HFFc6 (cell line): Measurements from ENCODE around the gene TBX2. TPM values are rescaled to one million over a fixed set of nuclear protein-coding genes. Genes with fewer than 3 reads are reported as not detected.

Experiments
- DNase-seq: peaks from one replicate; pipeline ENCODE4 v3.0.0-alpha.2; 2018
- H3K27ac Mint-ChIP-seq: 2 replicates; pipeline ENCODE4 v1.8.0; 2020; ENCODE audit warnings: mild to moderate bottlenecking, mixed read lengths
- H3K27me3 Mint-ChIP-seq: 2 replicates; pipeline ENCODE4 v1.8.0; 2021; ENCODE audit warnings: mild to moderate bottlenecking, moderate library complexity, mixed read lengths; ENCODE audit not compliant: insufficient read depth
- H3K36me3 Mint-ChIP-seq: 2 replicates; pipeline ENCODE4 v1.8.0; 2021; ENCODE audit warnings: low read depth, mixed read lengths
- H3K4me1 Mint-ChIP-seq: 2 replicates; pipeline ENCODE4 v1.8.0; 2020; ENCODE audit warnings: low read depth, mixed read lengths
- H3K4me3 Mint-ChIP-seq: 2 replicates; pipeline ENCODE4 v1.8.0; 2020; ENCODE audit warnings: mild to moderate bottlenecking, moderate library complexity, mixed read lengths
- H3K9me3 Mint-ChIP-seq: 2 replicates; pipeline ENCODE4 v1.8.0; 2020; ENCODE audit warnings: mild to moderate bottlenecking, mixed read lengths
- CTCF ChIP-seq: fragments of 200-600 bp; sonication (generic); IDR thresholded peaks from 2 replicates; pipeline ENCODE4 v1.5.0; 2021; ENCODE audit warnings: antibody characterized with exemption, mild to moderate bottlenecking
- long read RNA-seq: library from polyadenylated mRNA; unstranded; transcript quantifications from one replicate; pipeline ENCODE4 v2.0.0, GENCODE V29; 2019
- total RNA-seq, 6 experiments: library from RNA; stranded (reverse); fragmentation: NEBNext Ultra II Directional; extraction: Animal tissue kit (Norgen Biotek cat#: 25700); gene quantifications; 2 replicates in 1 of 6; 3 replicates in 5 of 6; pipeline ENCODE4 v1.2.3, GENCODE V29; 2021

The TBX2 gene
- 10 to 100 TPM; 42.3 to 71.4 (median 67.3) TPM for total RNA-seq
- long read RNA-seq, partial matches to known transcripts = 2 of 4 reads
- long read RNA-seq, other reads (novel, unspliced or antisense) = 1 of 4 reads

- peaks cover 39% of the 10 kb centered on the region for H3K4me1 Mint-ChIP-seq
- peaks cover 40% of the 10 kb centered on the region for H3K36me3 Mint-ChIP-seq
- H3K27ac Mint-ChIP-seq = peak within 1 kb of the TSS; percentile 97
- peak within 1 kb of the TSS; percentile 95 for H3K4me3 Mint-ChIP-seq
- H3K9me3 Mint-ChIP-seq = no peaks in the 10 kb centered on the region
- DNase-seq = peak; percentile 93
- peaks cover 11% of the 10 kb centered on the region for H3K27me3 Mint-ChIP-seq
- peak; percentile 66 for TF ChIP-seq CTCF
Measured at GRCh38 chr17:61399131-61400065, at the start of gene TBX2. Gene TBX2 (plus strand): TSS chr17:61399843. CDS start chr17:61400177, 334 bp downstream.

- H3K4me1 Mint-ChIP-seq = peaks cover 28% of the 10 kb centered on the region
- peak overlapping the region; percentile 46; the same call in 1 of the 2 replicates for H3K27ac Mint-ChIP-seq
- peaks cover 5% of the 10 kb centered on the region for H3K36me3 Mint-ChIP-seq
- H3K27me3 Mint-ChIP-seq = no peaks in the 10 kb centered on the region; the same call in 1 of the 2 replicates
- no peak overlapping the region for H3K4me3 Mint-ChIP-seq
- TF ChIP-seq CTCF = no peak
- no peaks in the 10 kb centered on the region for H3K9me3 Mint-ChIP-seq
- DNase-seq = no peak
Measured at GRCh38 chr17:61351745-61352407, 47.8 kb upstream of the TBX2 start.

- Mint-ChIP-seq H3K9me3 (no peaks in the 10 kb centered on the region), H3K36me3 (peaks cover 5% of the 10 kb centered on the region), H3K27ac (peak overlapping the region; percentile 46; the same call in 1 of the 2 replicates), H3K4me1 (peaks cover 29% of the 10 kb centered on the region), H3K4me3 (no peak overlapping the region), H3K27me3 (no peaks in the 10 kb centered on the region; the same call in 1 of the 2 replicates)
- no peak for TF ChIP-seq CTCF
- DNase-seq = no peak
Measured at GRCh38 chr17:61352408-61352770, 47.3 kb upstream of the TBX2 start.

GRCh38 chr17:61352781-61353491, 46.7 kb upstream of the TBX2 start:
- TF ChIP-seq CTCF = no peak
- no peak overlapping the region for H3K27ac Mint-ChIP-seq
- H3K27me3 Mint-ChIP-seq = no peaks in the 10 kb centered on the region; the same call in 1 of the 2 replicates
- no peaks in the 10 kb centered on the region for H3K9me3 Mint-ChIP-seq
- H3K4me1 Mint-ChIP-seq = peaks cover 29% of the 10 kb centered on the region
- no peak for DNase-seq
- H3K4me3 Mint-ChIP-seq = no peak overlapping the region
- peaks cover 5% of the 10 kb centered on the region for H3K36me3 Mint-ChIP-seq

GRCh38 chr17:61353615-61354014, 46.0 kb upstream of the TBX2 start:
- Mint-ChIP-seq H3K4me3 (no peak overlapping the region), H3K4me1 (peaks cover 31% of the 10 kb centered on the region), H3K27me3 (no peaks in the 10 kb centered on the region; the same call in 1 of the 2 replicates), H3K9me3 (no peaks in the 10 kb centered on the region), H3K27ac (no peak overlapping the region), H3K36me3 (no peaks in the 10 kb centered on the region)
- DNase-seq = no peak
- no peak for TF ChIP-seq CTCF
